Trophoblast cell (in vitro differentiated cells and primary cell): ENCODE measurements around the gene ZBTB44. TPM values are rescaled to one million over a fixed set of nuclear protein-coding genes. Genes with fewer than 3 reads are reported as not detected.

Experiments
- DNase-seq, 2 donors: peaks; one replicate each; pipeline ENCODE4 v3.0.0-alpha.2; 2016
- H2AFZ ChIP-seq: 2 replicates; pipeline ENCODE4 v1.6.1; 2013; ENCODE audit warnings: low read length, moderate library complexity, mild to moderate bottlenecking; ENCODE audit not compliant: insufficient read depth, poor library complexity
- H2AK5ac ChIP-seq: 2 replicates; pipeline ENCODE4 v1.6.1; 2013; ENCODE audit warnings: mild to moderate bottlenecking, low read length
- H2BK120ac ChIP-seq: 2 replicates; pipeline ENCODE4 v1.6.1; 2013; ENCODE audit warnings: low read length, mild to moderate bottlenecking, moderate library complexity; ENCODE audit not compliant: insufficient read depth, poor library complexity
- H2BK12ac ChIP-seq: 2 replicates; pipeline ENCODE4 v1.6.1; 2013; ENCODE audit warnings: mild to moderate bottlenecking, low read length, moderate library complexity
- H2BK5ac ChIP-seq: 2 replicates; pipeline ENCODE4 v1.6.1; 2013; ENCODE audit warnings: low read length, low read depth, moderate library complexity, mild to moderate bottlenecking; ENCODE audit not compliant: poor library complexity
- H3K14ac ChIP-seq: 2 replicates; pipeline ENCODE4 v1.6.1; 2013; ENCODE audit warnings: mild to moderate bottlenecking, low read length
- H3K18ac ChIP-seq: 2 replicates; pipeline ENCODE4 v1.6.1; 2013; ENCODE audit warnings: mild to moderate bottlenecking, low read length
- H3K23ac ChIP-seq: 2 replicates; pipeline ENCODE4 v1.6.1; 2013; ENCODE audit warnings: low read length
- H3K27ac ChIP-seq: 2 replicates; pipeline ENCODE4 v1.5.1; 2013; ENCODE audit warnings: low read depth, mild to moderate bottlenecking, inconsistent platforms, low read length, moderate library complexity
- H3K27me3 ChIP-seq: 2 replicates; pipeline ENCODE4 v1.6.1; 2013; ENCODE audit warnings: inconsistent platforms, mild to moderate bottlenecking, low read length, moderate library complexity; ENCODE audit not compliant: insufficient read depth
- H3K36me3 ChIP-seq, 2 experiments: 1 replicate in 1 of 2; 2 replicates in 1 of 2; pipeline ENCODE4 v1.6.1; 2013; ENCODE audit warnings: low read length in 2 of 2, mild to moderate bottlenecking in 2 of 2, moderate library complexity in 1 of 2; ENCODE audit not compliant: insufficient read depth in 2 of 2, control insufficient read depth in 1 of 2
- H3K4ac ChIP-seq: 2 replicates; pipeline ENCODE4 v1.6.1; 2013; ENCODE audit warnings: low read depth, mild to moderate bottlenecking, low read length, moderate library complexity
- H3K4me1 ChIP-seq, 2 experiments: 1 replicate in 1 of 2; 2 replicates in 1 of 2; pipeline ENCODE4 v1.6.1; 2013; ENCODE audit warnings: low read length in 2 of 2, mild to moderate bottlenecking in 2 of 2, moderate library complexity in 1 of 2; ENCODE audit not compliant: insufficient read depth in 2 of 2, control insufficient read depth in 1 of 2
- H3K4me2 ChIP-seq: 2 replicates; pipeline ENCODE4 v1.6.1; 2013; ENCODE audit warnings: inconsistent platforms, mild to moderate bottlenecking, low read length, moderate library complexity
- H3K4me3 ChIP-seq: 2 replicates; pipeline ENCODE4 v1.5.1; 2013; ENCODE audit warnings: mild to moderate bottlenecking, low read depth, low read length, inconsistent platforms
- H3K79me1 ChIP-seq: one replicate; pipeline ENCODE4 v1.6.1; 2013; ENCODE audit warnings: low read length
- H3K79me2 ChIP-seq: 2 replicates; pipeline ENCODE4 v1.6.1; 2013; ENCODE audit warnings: low read length, mild to moderate bottlenecking; ENCODE audit not compliant: control insufficient read depth, insufficient read depth, poor library complexity
- H3K9ac ChIP-seq: 2 replicates; pipeline ENCODE4 v1.6.1; 2013; ENCODE audit warnings: mild to moderate bottlenecking, low read length
- H3K9me3 ChIP-seq: 2 replicates; pipeline ENCODE4 v1.6.1; 2013; ENCODE audit warnings: low read depth, mild to moderate bottlenecking, control low read depth, inconsistent platforms, low read length; ENCODE audit not compliant: insufficient read depth
- H4K12ac ChIP-seq: 2 replicates; pipeline ENCODE4 v1.6.1; 2013; ENCODE audit warnings: low read depth, mild to moderate bottlenecking, low read length, moderate library complexity
- H4K8ac ChIP-seq: 2 replicates; pipeline ENCODE4 v1.6.1; 2013; ENCODE audit warnings: low read depth, mild to moderate bottlenecking, low read length, moderate library complexity
- H4K91ac ChIP-seq: one replicate; pipeline ENCODE4 v1.6.1; 2013; ENCODE audit warnings: low read depth, mild to moderate bottlenecking, low read length, moderate library complexity
- WGBS: extraction: QIAGEN DNeasy Blood & Tissue Kit; methylation state at CpG from one replicate; pipeline ENCODE4 v1.1.7; 2013; ENCODE audit warnings: missing lambda C conversion rate; ENCODE audit not compliant: insufficient read length, insufficient coverage; ENCODE audit errors: extremely low coverage; 5-methylcytosine and 5-hydroxymethylcytosine counted together
- polyA plus RNA-seq: library from polyadenylated mRNA; stranded (reverse); fragments of 200-250 nt; gene quantifications from 2 replicates; pipeline ENCODE4 v1.2.3, GENCODE V29; 2013

The ZBTB44 gene
- polyA plus RNA-seq: 12.0 and 12.4 TPM in 2 replicates

- Histone ChIP-seq H2AK5ac (peak within 1 kb of the TSS; percentile 69), H3K23ac (no peak within 1 kb of the TSS), H3K27me3 (no peaks in the 10 kb centered on the region), H3K79me2 (peaks cover 7% of the 10 kb centered on the region), H2AFZ (peak within 1 kb of the TSS; percentile 100), H3K27ac (peak within 1 kb of the TSS; percentile 90), H3K9me3 (no peaks in the 10 kb centered on the region), H3K4me3 (peak within 1 kb of the TSS; percentile 83), H3K36me3 (no peaks in the 10 kb centered on the region), H3K4me1 (peaks cover 7 to 11% of the 10 kb centered on the region in 2 experiments), H3K79me1 (peaks cover 11% of the 10 kb centered on the region), H4K8ac (peak within 1 kb of the TSS; percentile 97), H3K18ac (peak within 1 kb of the TSS; percentile 96), H3K9ac (peak within 1 kb of the TSS; percentile 77), H4K91ac (peak within 1 kb of the TSS; percentile 96), H2BK5ac (peak within 1 kb of the TSS; percentile 84), H3K14ac (peak within 1 kb of the TSS; percentile 92), H4K12ac (peak within 1 kb of the TSS; percentile 85), H3K4me2 (peak within 1 kb of the TSS; percentile 90), H3K4ac (peak within 1 kb of the TSS; percentile 92), H2BK12ac (peak within 1 kb of the TSS; percentile 77), H2BK120ac (peak within 1 kb of the TSS; percentile 90)
- DNase-seq: peak; percentile 78 to 91
- no CpG with 5 or more reads among the region's 42 CpGs for WGBS
Measured at GRCh38 chr11:130314750-130315285, at the start of gene ZBTB44. ZBTB44 (minus strand) TSS chr11:130314917; CDS start chr11:130261873, 53,044 bp downstream.

- Histone ChIP-seq H4K91ac (no peak overlapping the region), H3K23ac (no peak overlapping the region), H3K14ac (no peak overlapping the region), H3K9ac (no peak overlapping the region), H3K79me1 (no peaks in the 10 kb centered on the region), H2BK12ac (no peak overlapping the region), H3K27ac (no peak overlapping the region), H2AFZ (no peak overlapping the region), H4K8ac (no peak overlapping the region), H3K9me3 (no peaks in the 10 kb centered on the region), H3K79me2 (no peaks in the 10 kb centered on the region), H2AK5ac (no peak overlapping the region), H4K12ac (no peak overlapping the region), H3K4ac (no peak overlapping the region), H3K4me1 (no peaks in the 10 kb centered on the region), H2BK5ac (no peak overlapping the region), H3K18ac (no peak overlapping the region), H3K36me3 (no peaks in the 10 kb centered on the region), H3K27me3 (no peaks in the 10 kb centered on the region), H2BK120ac (no peak overlapping the region), H3K4me2 (no peak overlapping the region), H3K4me3 (no peak overlapping the region)
- DNase-seq: no peak
Measured at GRCh38 chr11:130359419-130359818, 44.7 kb upstream of the ZBTB44 start.

GRCh38 chr11:130358398-130358797, 43.7 kb upstream of the ZBTB44 start:
- Histone ChIP-seq H3K4ac (no peak overlapping the region), H4K8ac (no peak overlapping the region), H4K91ac (no peak overlapping the region), H3K18ac (no peak overlapping the region), H2BK120ac (no peak overlapping the region), H3K79me1 (no peaks in the 10 kb centered on the region), H3K4me2 (no peak overlapping the region), H4K12ac (no peak overlapping the region), H3K4me3 (no peak overlapping the region), H3K23ac (no peak overlapping the region), H3K36me3 (no peaks in the 10 kb centered on the region), H2BK12ac (no peak overlapping the region), H3K9me3 (no peaks in the 10 kb centered on the region), H3K9ac (no peak overlapping the region), H2AK5ac (no peak overlapping the region), H3K27ac (no peak overlapping the region), H2BK5ac (no peak overlapping the region), H3K14ac (no peak overlapping the region), H2AFZ (no peak overlapping the region), H3K27me3 (no peaks in the 10 kb centered on the region), H3K79me2 (no peaks in the 10 kb centered on the region), H3K4me1 (no peaks in the 10 kb centered on the region)
- no peak for DNase-seq

GRCh38 chr11:130347261-130347660, 32.5 kb upstream of the ZBTB44 start:
- H2AK5ac ChIP-seq: no peak overlapping the region
- no peak overlapping the region for H3K14ac ChIP-seq
- no peaks in the 10 kb centered on the region for H3K79me1 ChIP-seq
- no CpG with 5 or more reads among the region's 1 CpG for WGBS
- no peaks in the 10 kb centered on the region for H3K79me2 ChIP-seq
- H4K8ac ChIP-seq: no peak overlapping the region
- no peaks in the 10 kb centered on the region for H3K27me3 ChIP-seq
- H3K27ac ChIP-seq: no peak overlapping the region
- no peak for DNase-seq
- H4K91ac ChIP-seq: no peak overlapping the region
- H3K23ac ChIP-seq: no peak overlapping the region
- no peak overlapping the region for H3K4ac ChIP-seq
- H3K4me3 ChIP-seq: no peak overlapping the region
- H3K36me3 ChIP-seq: no peaks in the 10 kb centered on the region
- H2BK12ac ChIP-seq: no peak overlapping the region
- no peak overlapping the region for H3K4me2 ChIP-seq
- H2BK5ac ChIP-seq: no peak overlapping the region
- H3K9ac ChIP-seq: no peak overlapping the region
- H4K12ac ChIP-seq: no peak overlapping the region
- H3K18ac ChIP-seq: no peak overlapping the region
- H3K9me3 ChIP-seq: no peaks in the 10 kb centered on the region
- H3K4me1 ChIP-seq: no peaks in the 10 kb centered on the region
- H2BK120ac ChIP-seq: no peak overlapping the region
- H2AFZ ChIP-seq: no peak overlapping the region
